CD4-positive, alpha-beta T cell treated with Interferon alpha-2 for 1 hour (primary cell): ENCODE results near the gene ZNF22.

Experiments
- DNase-seq, 2 donors: peaks; one replicate each; pipeline ENCODE4 v3.0.0-alpha.2; 2020 to 2022

ZNF22 gene

GRCh38 chr10:44978213-44978569 lies 22.5 kb upstream of the ZNF22 start:
- DNase-seq: no peak

GRCh38 chr10:44978570-44979280 lies 22.0 kb upstream of the ZNF22 start, which contains the start of gene DEPP1:
TSS of gene DEPP1 (minus strand) at chr10:44978809. CDS start at chr10:44978030, 779 bp downstream.
- peak in 1 of 2 donors; percentile 20 for DNase-seq

- no peak for DNase-seq
Measured at GRCh38 chr10:44979281-44980191, 21.2 kb upstream of the ZNF22 start.

- no peak for DNase-seq
Measured at GRCh38 chr10:44980309-44981171, 20.2 kb upstream of the ZNF22 start.

- DNase-seq: no peak
Measured at GRCh38 chr10:44981172-44982113, 19.3 kb upstream of the ZNF22 start.

- DNase-seq: no peak
Measured at GRCh38 chr10:44982114-44982460, 18.6 kb upstream of the ZNF22 start.

GRCh38 chr10:44982496-44982895 lies 18.2 kb upstream of the ZNF22 start:
- DNase-seq: no peak

GRCh38 chr10:44983066-44983894 lies 17.4 kb upstream of the ZNF22 start:
- DNase-seq: no peak

GRCh38 chr10:44983895-44984278 lies 16.8 kb upstream of the ZNF22 start:
- DNase-seq: no peak

- no peak for DNase-seq
Measured at GRCh38 chr10:44984671-44985101, 16.0 kb upstream of the ZNF22 start.

GRCh38 chr10:44985175-44985681 lies 15.5 kb upstream of the ZNF22 start:
- no peak for DNase-seq

GRCh38 chr10:44986179-44986578 lies 14.5 kb upstream of the ZNF22 start:
- DNase-seq: no peak

- no peak for DNase-seq
Measured at GRCh38 chr10:44986670-44987069, 14.1 kb upstream of the ZNF22 start.

- no peak for DNase-seq
Measured at GRCh38 chr10:44988957-44989585, 11.7 kb upstream of the ZNF22 start.

GRCh38 chr10:44989597-44990301 lies 11.0 kb upstream of the ZNF22 start:
- DNase-seq: no peak

- DNase-seq: no peak
Measured at GRCh38 chr10:44990302-44990655, 10.4 kb upstream of the ZNF22 start.

- no peak for DNase-seq
Measured at GRCh38 chr10:44990965-44991364, 9.8 kb upstream of the ZNF22 start.

GRCh38 chr10:44991571-44991970 lies 9.2 kb upstream of the ZNF22 start:
- no peak for DNase-seq

GRCh38 chr10:44992070-44992731 lies 8.5 kb upstream of the ZNF22 start:
- DNase-seq: no peak
